GM19455 (cell line): ENCODE measurements around the gene ZP3.
"Not testable (repeated sequence)": the region's sequence is repeated elsewhere in the genome, so short reads cannot be mapped to it uniquely, and the experiment has no call there.

ENCODE experiments used
- ATAC-seq: cut with Tn5 transposase; IDR thresholded peaks from one replicate; pipeline ENCODE4 v1.9.1; 2021; ENCODE audit not compliant: unreplicated experiment

The ZP3 gene

DNA sequence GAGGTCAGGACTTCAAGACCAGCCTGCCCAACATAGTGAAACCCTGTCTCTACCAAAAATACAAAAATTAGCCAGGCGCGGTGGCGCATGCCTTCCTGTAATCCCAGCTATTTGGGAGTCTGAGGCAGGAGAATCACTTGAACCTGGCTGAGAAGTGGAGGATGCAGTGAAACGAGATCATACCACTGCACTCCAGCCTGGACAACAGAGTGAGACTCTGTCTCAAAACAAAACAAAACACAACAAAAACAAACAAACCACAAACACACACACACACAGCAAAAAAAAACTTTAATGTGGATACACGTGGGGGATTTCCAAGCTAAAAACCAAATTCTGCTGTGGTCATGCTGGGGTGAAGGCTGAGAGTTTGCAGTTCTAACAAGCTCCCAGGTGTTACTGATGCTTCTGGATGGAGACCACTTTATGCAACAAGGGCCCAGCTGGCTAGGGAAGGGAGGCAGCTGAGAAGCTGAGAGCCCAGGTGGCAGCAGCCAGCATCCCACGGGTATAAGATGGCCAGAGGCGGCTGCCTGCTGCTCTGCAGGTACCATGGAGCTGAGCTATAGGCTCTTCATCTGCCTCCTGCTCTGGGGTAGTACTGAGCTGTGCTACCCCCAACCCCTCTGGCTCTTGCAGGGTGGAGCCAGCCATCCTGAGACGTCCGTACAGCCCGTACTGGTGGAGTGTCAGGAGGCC is at the start of gene ZP3:
ZP3 (plus strand) TSS at position 538 of the 699 bp plus-strand sequence; CDS start at position 553, 15 bp downstream.
- ATAC-seq: no peak

- ATAC-seq: no peak
Measured at GRCh38 chr7:76375251-76375650, 49.5 kb upstream of the ZP3 start.

- no peak for ATAC-seq
Measured at GRCh38 chr7:76377186-76377918, 47.4 kb upstream of the ZP3 start.

DNA sequence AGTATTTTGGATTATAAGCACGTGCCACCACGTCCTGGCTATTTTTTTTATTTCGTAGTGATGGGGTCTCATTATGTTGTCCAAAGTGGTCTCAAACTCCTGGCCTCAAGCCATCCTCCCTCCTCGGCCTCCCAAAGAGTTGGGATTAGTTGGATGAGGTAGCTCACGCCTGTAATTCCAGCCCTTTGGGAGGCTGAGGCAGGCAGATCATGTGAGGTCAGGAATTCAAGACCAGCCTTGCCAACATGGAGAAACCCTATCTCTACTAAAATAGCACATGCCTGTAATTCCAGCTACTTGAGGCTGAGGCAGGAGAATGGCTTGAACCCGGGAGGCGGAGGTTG is 44.2 kb upstream of the ZP3 start:
- ATAC-seq: no peak

- no peak for ATAC-seq
Measured at GRCh38 chr7:76381814-76382213, 42.9 kb upstream of the ZP3 start.

GRCh38 chr7:76383089-76383944 is 41.4 kb upstream of the ZP3 start:
- no peak for ATAC-seq

- ATAC-seq: no peak
Measured at GRCh38 chr7:76386691-76387260, 38.0 kb upstream of the ZP3 start.

GRCh38 chr7:76387789-76388188 is 37.0 kb upstream of the ZP3 start:
- not testable (repeated sequence) for ATAC-seq

- ATAC-seq: no peak
Measured at GRCh38 chr7:76390092-76390491, 34.7 kb upstream of the ZP3 start.

GRCh38 chr7:76392531-76393115 is 32.1 kb upstream of the ZP3 start:
- ATAC-seq: no peak

- peak; percentile 91 for ATAC-seq
Measured at GRCh38 chr7:76393116-76394031, 31.4 kb upstream of the ZP3 start.

DNA sequence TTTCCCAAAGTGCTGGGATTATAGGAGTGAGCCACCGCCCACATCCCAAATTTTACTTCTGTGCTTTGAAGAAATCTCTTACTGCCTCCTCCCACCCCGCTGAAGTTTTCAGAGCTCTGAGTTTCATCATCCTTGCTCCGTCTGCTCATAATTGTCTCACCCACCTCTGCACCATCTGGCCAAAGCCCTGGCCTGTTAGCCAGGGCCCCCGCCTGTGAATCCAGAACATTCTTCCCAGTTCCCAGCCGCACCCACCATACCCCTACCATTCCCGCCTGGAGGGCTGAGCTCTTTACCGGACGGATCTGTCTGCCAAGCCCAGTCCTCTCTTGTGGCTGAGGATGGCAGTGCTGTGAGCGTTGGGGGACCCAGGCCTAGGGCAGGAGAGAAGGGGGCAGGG is 29.8 kb upstream of the ZP3 start:
- no peak for ATAC-seq

DNA sequence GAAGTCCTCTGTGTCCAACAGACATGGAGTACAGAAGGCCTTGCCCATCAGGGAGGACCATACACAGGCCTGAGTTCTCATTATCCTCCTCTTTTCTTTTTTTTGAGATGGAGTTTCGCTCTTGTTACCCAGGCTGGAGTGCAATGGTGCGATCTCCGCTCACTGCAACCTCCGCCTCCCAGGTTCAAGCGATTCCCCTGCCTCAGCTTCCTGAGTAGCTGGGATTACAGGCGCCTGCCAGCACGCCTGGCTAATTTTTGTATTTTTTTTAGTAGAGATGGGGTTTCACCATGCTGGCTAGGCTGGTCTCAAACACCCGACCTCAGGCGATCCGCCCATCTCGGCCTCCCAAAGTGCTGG is 29.2 kb upstream of the ZP3 start:
- ATAC-seq: not testable (repeated sequence)

GRCh38 chr7:76395965-76396726 is 28.6 kb upstream of the ZP3 start:
- no peak for ATAC-seq

DNA sequence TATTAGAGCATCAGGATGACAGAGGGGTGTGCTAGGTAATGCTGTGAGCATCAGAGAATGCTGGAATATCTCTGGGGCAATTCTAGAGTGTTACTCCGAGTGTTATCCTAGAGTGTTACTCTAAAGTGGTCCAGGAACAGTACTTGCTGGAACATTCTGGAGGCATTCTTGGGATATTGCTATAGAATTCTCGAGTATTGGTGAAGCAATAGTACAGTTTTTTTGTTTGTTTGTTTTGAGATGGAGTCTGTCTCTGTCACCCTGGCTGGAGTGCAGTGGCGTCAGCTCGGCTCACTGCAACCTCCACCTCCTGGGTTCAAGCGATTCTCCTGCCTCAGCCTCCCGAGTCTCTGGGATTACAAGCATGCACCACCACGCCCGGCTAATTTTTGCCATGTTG is 27.9 kb upstream of the ZP3 start:
- ATAC-seq: no peak

GRCh38 chr7:76397409-76398183 is 27.2 kb upstream of the ZP3 start:
- ATAC-seq: no peak

DNA sequence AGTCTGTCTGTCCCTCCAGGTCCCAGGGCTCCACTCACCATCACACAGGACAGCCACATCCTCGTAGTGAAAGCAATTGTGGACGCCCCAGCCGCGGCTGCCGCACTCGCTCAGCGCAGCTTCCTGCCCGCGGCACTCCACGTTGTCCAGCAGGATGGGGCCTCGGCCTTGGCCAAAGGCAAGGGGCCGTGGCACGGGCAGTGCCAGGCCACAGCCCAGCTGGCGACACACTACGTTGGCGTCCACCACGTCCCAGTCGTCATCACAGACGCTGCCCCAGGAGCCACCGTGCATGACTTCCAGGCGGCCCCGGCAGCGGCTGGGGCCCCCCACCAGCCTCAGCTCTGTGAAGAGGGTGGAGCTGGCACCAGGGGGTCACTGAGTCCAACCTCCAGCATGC is 24.5 kb upstream of the ZP3 start:
- ATAC-seq: no peak

- ATAC-seq: not testable (repeated sequence)
Measured at GRCh38 chr7:76403097-76403496, 21.7 kb upstream of the ZP3 start.
